KMS-11 (cell line): ENCODE data around the gene IFI6.

Source experiments
- H2AFZ ChIP-seq: fragments of 200-600 bp; sonication (generic); 2 replicates; pipeline ENCODE4 v1.6.1; 2016; ENCODE audit warnings: antibody characterized with exemption, mixed run types, low read depth
- H3K27ac ChIP-seq: fragments of 200-600 bp; sonication (generic); 2 replicates; pipeline ENCODE4 v1.6.1; 2016; ENCODE audit warnings: mild to moderate bottlenecking, mixed run types
- H3K27me3 ChIP-seq: fragments of 200-600 bp; sonication (generic); 2 replicates; pipeline ENCODE4 v1.6.1; 2017; ENCODE audit warnings: mild to moderate bottlenecking, low read depth, mixed run types, moderate library complexity; ENCODE audit not compliant: insufficient read depth
- H3K36me3 ChIP-seq: fragments of 200-600 bp; sonication (generic); 2 replicates; pipeline ENCODE4 v1.6.1; 2017; ENCODE audit warnings: mild to moderate bottlenecking, mixed run types; ENCODE audit not compliant: insufficient read depth
- H3K4me1 ChIP-seq: fragments of 200-600 bp; sonication (generic); 2 replicates; pipeline ENCODE4 v1.6.1; 2016; ENCODE audit warnings: mild to moderate bottlenecking, low read depth, mixed run types; ENCODE audit not compliant: poor library complexity, severe bottlenecking
- H3K4me2 ChIP-seq: fragments of 200-600 bp; sonication (generic); 2 replicates; pipeline ENCODE4 v1.7.0; 2016; ENCODE audit warnings: mild to moderate bottlenecking, mixed run types
- H3K4me3 ChIP-seq: fragments of 200-600 bp; sonication (generic); IDR thresholded peaks from 2 replicates; pipeline ENCODE4 v1.6.1; 2017; ENCODE audit warnings: low read depth, low read length, mixed read lengths; ENCODE audit not compliant: insufficient read depth
- H3K79me2 ChIP-seq: fragments of 200-600 bp; sonication (generic); 2 replicates; pipeline ENCODE4 v1.6.1; 2016; ENCODE audit warnings: low read depth, mixed run types; ENCODE audit not compliant: insufficient read depth
- H3K9ac ChIP-seq: fragments of 200-600 bp; sonication (generic); 2 replicates; pipeline ENCODE4 v1.6.1; 2016; ENCODE audit warnings: mild to moderate bottlenecking, mixed run types
- H4K20me1 ChIP-seq: fragments of 200-600 bp; sonication (generic); 2 replicates; pipeline ENCODE4 v1.6.1; 2016; ENCODE audit warnings: mild to moderate bottlenecking, mixed run types; ENCODE audit not compliant: insufficient read depth
- TF ChIP-seq, protein P1 (sequence below): fragments of 200-600 bp; sonication (generic); conservative IDR thresholded peaks from 2 replicates; pipeline ENCODE4 v1.6.1; 2017; ENCODE audit warnings: low read depth, mild to moderate bottlenecking, antibody characterized with exemption, low read length, moderate library complexity, mixed read lengths

IFI6 gene

DNA sequence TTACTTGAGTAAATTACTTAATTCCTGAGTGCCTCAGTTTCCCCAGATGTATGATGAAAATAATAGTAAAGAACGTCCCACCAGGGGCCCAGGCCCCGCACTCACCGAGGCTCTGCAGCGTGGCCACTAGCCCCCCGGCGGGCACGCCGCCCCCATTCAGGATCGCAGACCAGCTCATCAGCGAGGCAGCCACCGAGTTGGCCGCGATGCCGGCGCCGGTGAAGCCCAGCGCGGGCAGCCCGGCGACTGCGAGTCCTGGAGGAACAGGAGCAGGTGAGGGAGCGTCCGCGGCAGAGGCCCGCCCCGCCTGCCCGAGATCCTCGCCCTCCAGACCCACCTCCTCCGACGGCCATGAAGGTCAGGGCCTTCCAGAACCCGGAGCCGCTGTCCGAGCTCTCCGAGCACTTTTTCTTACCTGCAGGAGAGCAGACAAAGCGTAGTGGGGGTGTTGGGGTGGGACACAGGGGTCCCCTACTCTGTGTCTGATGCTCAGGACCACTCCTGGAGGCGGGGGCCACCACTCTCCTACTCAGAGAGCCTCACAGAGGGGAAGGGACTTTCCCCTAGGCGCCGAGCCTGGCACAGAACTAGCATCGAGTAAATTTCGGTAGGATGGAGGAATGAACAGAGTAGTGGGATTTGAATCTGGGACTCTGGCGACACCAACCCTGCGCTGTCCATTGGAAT, 3.7 kb downstream of the IFI6 start:
- Histone ChIP-seq H3K79me2 (no peaks in the 10 kb centered on the region), H3K27ac (no peak overlapping the region), H4K20me1 (no peaks in the 10 kb centered on the region), H3K9ac (no peak overlapping the region), H3K27me3 (no peaks in the 10 kb centered on the region), H3K4me1 (peaks cover 20% of the 10 kb centered on the region), H3K4me2 (no peak overlapping the region), H3K4me3 (no peak overlapping the region), H2AFZ (no peak overlapping the region), H3K36me3 (no peaks in the 10 kb centered on the region)
- TF ChIP-seq, protein P1, sequence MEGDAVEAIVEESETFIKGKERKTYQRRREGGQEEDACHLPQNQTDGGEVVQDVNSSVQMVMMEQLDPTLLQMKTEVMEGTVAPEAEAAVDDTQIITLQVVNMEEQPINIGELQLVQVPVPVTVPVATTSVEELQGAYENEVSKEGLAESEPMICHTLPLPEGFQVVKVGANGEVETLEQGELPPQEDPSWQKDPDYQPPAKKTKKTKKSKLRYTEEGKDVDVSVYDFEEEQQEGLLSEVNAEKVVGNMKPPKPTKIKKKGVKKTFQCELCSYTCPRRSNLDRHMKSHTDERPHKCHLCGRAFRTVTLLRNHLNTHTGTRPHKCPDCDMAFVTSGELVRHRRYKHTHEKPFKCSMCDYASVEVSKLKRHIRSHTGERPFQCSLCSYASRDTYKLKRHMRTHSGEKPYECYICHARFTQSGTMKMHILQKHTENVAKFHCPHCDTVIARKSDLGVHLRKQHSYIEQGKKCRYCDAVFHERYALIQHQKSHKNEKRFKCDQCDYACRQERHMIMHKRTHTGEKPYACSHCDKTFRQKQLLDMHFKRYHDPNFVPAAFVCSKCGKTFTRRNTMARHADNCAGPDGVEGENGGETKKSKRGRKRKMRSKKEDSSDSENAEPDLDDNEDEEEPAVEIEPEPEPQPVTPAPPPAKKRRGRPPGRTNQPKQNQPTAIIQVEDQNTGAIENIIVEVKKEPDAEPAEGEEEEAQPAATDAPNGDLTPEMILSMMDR: no peak

DNA sequence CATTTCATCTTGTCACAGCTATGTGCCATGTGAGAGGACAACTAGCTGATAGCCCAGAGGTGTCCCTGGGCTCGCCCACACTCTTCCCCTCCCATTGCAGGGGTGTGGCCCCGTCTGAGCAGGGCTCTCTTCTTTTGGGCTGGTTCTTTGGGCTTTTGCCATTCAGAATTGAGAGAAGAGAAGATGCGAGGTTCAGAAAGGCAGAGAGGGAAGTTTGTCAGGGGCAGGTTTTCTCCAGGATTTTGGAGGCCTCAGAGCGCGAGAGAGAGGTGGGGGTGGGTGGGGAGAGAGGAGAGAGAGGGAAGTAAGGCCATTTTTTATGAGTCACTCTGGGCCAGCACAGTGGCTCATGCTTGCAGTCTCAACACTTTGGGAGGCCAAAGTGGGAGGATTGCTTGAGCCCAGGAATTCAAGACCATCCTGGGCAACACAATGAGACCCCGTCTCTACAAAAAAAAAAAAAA, 5.2 kb downstream of the IFI6 start:
- no peak overlapping the region for H3K4me3 ChIP-seq
- H3K27ac ChIP-seq: no peak overlapping the region
- peaks cover 23% of the 10 kb centered on the region for H3K4me1 ChIP-seq
- no peak overlapping the region for H3K9ac ChIP-seq
- H3K36me3 ChIP-seq: no peaks in the 10 kb centered on the region
- H2AFZ ChIP-seq: no peak overlapping the region
- TF ChIP-seq, protein P1: no peak
- no peaks in the 10 kb centered on the region for H4K20me1 ChIP-seq
- no peaks in the 10 kb centered on the region for H3K27me3 ChIP-seq
- no peaks in the 10 kb centered on the region for H3K79me2 ChIP-seq
- H3K4me2 ChIP-seq: no peak overlapping the region

DNA sequence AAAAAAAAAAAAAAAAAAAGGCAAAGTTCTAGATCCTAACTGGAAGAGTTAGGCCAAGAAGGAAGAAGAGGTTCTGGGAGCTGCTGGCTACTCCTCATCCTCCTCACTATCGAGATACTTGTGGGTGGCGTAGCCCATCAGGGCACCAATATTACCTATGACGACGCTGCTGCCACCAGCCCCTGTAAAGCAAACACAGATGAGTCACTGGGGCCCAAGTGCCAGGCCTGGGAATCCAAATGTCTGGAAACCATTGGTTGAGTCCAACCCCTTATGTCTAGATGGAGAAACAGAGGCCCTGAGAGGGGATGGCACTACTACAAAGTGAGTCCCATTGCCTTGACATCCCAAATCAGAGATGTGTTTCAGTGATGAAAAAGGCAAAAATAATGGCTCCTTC, 5.7 kb downstream of the IFI6 start:
- no peaks in the 10 kb centered on the region for H4K20me1 ChIP-seq
- H3K27ac ChIP-seq: no peak overlapping the region
- H2AFZ ChIP-seq: no peak overlapping the region
- H3K27me3 ChIP-seq: no peaks in the 10 kb centered on the region
- H3K79me2 ChIP-seq: no peaks in the 10 kb centered on the region
- H3K36me3 ChIP-seq: no peaks in the 10 kb centered on the region
- H3K4me1 ChIP-seq: peaks cover 17% of the 10 kb centered on the region
- H3K4me2 ChIP-seq: no peak overlapping the region
- TF ChIP-seq, protein P1: no peak
- H3K4me3 ChIP-seq: no peak overlapping the region
- no peak overlapping the region for H3K9ac ChIP-seq

DNA sequence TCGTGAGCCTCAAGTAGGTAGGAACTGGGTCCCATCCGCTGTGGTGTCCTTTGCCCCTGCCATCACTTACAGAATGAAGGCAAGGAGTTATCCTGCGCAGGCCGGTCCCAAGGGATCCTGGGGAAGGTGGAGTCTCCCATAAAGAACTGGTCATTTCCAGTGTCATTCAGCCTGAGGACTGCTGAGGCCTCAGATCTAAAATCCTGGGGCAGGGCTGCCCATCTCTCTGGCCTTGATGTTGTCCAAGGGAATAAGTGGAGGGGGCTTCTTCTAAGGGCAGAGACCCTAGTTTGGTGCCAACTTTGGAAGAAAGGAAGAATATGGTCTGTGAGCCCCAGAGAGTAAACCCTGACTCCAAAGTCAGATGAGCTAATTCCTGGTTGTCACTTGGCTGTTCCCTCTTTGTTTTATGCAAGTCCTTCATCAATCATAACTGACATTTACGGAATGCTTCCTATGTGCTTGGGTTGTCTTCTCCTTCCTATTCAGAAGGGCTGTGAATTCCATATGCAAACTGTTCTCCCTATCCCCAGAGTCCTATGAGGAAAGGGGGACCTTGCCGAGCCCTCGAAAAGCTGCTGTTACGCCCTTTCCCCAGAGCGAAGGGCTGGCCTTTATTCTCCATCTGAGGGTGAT, 6.9 kb downstream of the IFI6 start:
- Histone ChIP-seq H3K79me2 (no peaks in the 10 kb centered on the region), H3K27ac (no peak overlapping the region), H3K9ac (no peak overlapping the region), H3K4me2 (no peak overlapping the region), H3K27me3 (no peaks in the 10 kb centered on the region), H3K36me3 (no peaks in the 10 kb centered on the region), H3K4me3 (no peak overlapping the region), H3K4me1 (peaks cover 19% of the 10 kb centered on the region), H2AFZ (no peak overlapping the region), H4K20me1 (no peaks in the 10 kb centered on the region)
- TF ChIP-seq, protein P1: no peak
